Measurements from ENCODE around the gene ATP13A3. TPM values are rescaled to one million over a fixed set of nuclear protein-coding genes. Genes with fewer than 3 reads are reported as not detected.
A peak's percentile ranks its signal among the peaks of the same experiment; 100 is the strongest.
"Not testable (repeated sequence)": the region's sequence is repeated elsewhere in the genome, so short reads cannot be mapped to it uniquely, and the experiment has no call there.

The ATP13A3 gene
- total RNA-seq, result 88.6 and 125 TPM in 2 replicates

DNA sequence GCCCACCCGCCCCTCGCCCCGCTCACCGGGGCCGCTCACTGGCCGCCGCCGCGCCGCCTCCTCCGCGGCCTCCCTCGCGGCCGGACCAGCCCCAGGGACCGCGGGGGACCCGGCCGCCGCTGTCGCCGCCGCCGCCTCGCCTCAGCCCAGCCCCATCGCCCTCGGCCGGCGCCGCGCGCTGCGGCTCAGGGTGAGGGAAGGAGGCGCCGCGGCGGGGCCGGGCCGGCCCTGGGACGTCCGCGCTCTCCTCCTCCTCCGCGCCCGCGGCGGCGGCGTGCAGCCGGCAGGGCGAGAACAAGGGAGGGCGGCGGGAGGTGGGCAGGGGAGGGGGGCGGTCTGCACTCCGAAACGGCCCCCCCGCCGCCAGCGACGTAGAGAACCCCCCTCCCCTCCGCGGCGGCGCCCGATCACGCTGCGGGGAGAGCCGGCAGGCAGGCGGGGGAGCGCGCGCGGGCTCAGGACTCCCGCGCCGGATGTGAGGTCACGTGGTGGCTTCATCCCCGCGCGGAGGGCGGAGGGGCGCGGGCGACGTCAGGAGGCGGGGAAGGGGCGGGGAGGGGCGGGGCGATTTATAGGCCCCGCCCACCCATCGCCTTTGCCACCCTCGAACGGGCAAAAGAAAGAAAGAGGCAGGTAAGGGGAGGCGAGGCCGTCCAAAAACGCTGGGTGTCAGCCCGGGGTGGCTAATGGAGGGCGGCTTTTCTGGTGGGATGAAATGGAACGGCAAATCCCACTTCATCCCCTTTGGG is at the start of gene ATP13A3:
Gene ATP13A3 (minus strand): TSS at position 463 of the 749 bp plus-strand sequence. CDS start 24,812 bp downstream, outside the sequence.
- DNase-seq (ENCODE audit: low read depth in 2 of 2), result peak; percentile 64 to 91

DNA sequence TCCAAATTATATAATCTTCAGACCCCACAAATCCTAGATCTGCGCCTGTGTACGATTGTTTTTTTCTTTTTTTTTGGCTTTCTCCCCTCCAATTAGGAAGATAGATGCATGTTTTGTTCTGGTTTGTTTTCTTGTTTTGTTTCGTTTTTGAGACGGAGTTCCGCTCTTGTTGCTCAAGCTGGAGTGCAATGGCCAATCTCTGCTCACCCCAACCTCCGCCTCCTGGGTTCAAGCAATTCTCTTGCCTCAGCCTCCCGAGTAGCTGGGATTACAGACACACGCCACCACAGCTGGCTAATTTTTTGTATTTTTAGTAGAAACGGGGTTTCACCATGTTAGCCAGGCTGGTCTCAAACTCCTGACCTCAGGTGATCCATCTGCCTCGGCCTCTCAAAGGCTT is 48.4 kb upstream of the ATP13A3 start:
- DNase-seq (ENCODE audit: low read depth in 2 of 2), result not testable (repeated sequence)

DNA sequence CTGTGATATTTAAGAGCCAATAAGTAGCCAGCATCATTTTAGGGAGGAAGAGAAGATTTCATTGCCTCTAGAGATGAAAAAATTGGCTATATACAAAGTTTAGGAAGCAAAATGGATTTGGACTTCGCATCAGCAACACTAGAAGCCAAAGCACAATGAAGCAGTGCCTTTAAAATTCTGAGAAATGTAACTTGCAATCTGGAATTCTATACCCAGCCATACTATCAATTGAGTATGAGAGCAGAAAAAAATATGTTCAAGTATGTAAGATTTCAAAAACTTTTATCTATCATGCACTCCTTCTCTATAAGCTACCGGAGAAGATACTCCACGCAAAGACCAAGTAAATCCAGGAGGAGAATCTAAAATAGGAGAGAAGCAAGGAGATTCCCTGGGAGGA is 47.4 kb upstream of the ATP13A3 start:
- DNase-seq (ENCODE audit: low read depth in 2 of 2), result no peak

DNA sequence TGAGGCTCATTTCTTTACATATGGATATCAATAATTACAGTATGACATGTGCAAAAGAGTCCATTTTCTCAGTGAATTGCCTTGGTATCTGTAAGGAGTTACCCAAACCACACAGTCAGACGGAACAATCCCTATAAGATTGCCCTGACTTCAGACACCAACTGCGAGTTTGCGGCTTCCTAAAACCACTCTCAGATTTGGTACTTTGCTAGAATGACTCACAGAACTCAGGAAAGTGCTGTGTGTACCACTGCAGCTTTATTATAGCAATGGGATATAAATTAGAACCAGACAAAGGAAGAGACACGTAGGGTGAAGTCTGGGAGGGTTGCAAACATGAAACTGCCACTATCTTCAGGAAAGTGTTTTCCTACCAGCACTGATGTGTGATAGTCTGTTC is 45.8 kb upstream of the ATP13A3 start:
- no peak for DNase-seq (ENCODE audit: low read depth in 2 of 2)

DNA sequence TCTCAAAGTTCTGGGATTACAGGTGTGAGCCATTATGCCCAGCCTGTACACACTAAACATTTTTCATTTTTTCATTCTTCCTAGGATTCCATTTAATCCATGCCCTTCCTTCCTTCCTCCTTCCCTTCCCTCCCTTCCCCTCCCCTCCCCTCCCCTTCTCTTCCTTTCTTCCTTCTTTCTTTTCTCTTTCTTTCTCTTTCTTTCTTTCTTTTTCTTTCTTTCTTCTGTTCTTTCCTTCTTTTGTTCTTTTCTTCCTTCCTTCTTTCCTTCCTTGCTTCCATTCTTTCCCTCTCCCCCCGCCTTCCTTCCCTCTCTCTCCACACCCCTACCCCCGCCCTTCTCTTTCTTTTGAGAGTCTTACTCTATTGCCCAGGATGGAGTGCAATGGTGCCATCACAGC is 40.9 kb upstream of the ATP13A3 start:
- no peak for DNase-seq (ENCODE audit: low read depth in 2 of 2)

DNA sequence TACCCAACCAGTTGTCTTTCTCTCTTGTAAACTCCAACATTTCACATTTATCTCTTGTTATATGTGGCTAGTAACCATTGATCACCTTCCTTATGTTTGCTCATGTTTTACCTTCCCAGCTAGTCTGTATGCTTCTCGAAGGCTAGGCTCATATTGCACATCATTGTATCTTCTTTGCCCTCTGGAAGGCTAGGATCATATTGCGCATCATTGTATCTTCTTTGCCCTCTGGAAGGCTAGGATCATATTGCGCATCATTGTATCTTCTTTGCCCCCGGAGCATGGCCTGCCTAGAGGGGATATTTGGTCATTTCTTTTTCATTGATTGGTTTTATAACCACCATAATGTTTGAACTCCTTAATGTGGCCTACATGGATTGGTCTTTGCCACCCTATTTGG is 39.4 kb upstream of the ATP13A3 start:
- no peak for DNase-seq (ENCODE audit: low read depth in 2 of 2)

DNA sequence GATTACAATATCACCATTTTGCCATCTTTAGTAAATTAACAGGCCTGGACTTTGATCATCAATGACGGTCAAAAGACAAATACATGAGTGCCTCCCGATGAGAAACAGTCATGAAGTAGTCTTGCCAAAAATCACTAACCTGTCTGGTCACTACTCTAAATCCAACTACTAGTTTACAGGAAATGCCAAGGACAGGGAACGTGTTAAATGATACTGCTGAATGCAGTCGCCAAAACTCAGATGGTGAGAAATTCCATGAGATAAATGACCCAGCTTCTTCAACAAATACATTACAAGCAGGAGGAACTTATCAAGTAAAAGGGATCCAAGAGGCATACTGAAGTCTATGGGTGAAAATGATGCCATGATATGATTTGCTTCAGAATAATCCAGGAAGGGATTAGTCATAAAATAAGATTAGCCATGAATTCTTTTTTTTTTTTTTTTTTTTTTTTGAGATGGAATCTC is 35.8 kb upstream of the ATP13A3 start:
- DNase-seq (ENCODE audit: low read depth in 2 of 2), result peak in 1 of 2 donors; percentile 37

DNA sequence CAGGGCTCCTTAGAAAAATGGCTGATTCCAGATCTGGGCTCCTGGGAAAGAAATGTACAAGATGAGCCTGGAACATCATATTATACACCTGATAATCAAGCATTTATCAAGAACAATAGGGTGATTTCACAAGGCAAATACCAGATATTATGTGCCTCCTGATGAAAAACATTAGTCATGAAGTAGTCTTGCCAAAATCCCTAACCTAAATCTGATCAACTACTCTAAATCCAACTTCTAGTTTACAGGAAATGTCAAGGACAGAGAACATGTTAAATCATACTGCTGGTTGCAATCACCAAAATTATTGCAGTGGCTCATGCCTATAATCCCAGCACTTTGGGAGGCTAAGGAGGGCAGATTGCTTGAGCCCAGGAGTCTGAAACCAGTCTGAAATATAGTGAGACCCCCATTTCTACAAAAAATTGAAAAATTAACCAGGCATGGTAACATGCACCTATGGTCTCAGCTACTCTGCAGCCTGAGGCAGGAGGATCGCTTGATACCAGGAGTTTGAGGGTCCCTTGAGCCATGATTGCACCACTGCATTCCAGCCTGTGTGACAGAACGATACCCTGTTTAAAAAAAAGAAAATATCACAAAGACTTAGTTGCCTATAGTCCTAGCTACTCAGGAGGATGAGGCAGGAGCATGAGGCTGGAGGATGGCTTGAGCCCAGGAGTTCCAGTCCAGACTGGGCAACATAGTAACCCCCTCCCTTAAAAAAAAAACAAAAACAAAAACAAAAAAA is 34.9 kb upstream of the ATP13A3 start:
- peak; percentile 30 to 74 for DNase-seq (ENCODE audit: low read depth in 2 of 2)

DNA sequence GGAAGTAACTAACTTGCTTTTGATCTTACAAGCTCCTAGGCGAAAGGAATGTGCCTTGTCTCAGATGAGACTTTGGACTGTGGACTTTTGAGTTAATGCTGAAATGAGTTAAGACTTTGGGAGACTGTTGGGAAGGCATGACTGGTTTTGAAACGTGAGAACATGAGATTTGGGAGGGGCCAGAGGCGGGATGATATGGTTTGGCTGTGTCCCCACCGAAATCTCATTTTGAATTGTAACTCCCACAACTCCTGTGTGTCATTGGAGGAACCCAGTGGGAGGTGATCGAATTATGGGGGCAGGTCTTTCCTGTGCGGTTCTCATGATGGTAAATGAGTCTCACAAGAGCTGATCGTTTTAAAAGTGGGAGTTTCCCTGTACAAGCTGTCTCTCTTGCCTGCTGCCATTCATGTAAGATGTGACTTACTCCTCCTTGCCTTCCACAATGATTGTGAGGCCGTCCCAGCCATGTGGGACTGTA is 33.9 kb upstream of the ATP13A3 start:
- not testable (repeated sequence) for DNase-seq (ENCODE audit: low read depth in 2 of 2)

DNA sequence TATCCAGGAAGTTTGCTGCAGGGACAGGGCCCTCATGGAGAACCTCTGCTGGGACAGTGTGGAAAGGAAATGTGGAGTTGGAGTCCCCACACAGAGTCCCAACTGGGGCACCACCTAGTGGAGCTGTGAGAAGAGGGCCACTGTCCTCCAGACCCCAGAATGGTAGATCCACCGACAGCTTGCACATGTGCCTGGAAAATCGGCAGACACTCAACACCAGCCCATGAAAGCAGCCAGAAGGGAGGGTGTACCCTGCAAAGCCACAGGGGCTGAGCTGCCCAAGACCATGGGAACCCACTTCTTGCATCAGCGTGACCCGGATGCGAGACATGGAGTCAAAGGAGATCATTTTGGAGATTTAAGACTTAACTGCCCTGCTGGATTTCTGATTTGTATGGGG is 33.4 kb upstream of the ATP13A3 start:
- not testable (repeated sequence) for DNase-seq (ENCODE audit: low read depth in 2 of 2)

DNA sequence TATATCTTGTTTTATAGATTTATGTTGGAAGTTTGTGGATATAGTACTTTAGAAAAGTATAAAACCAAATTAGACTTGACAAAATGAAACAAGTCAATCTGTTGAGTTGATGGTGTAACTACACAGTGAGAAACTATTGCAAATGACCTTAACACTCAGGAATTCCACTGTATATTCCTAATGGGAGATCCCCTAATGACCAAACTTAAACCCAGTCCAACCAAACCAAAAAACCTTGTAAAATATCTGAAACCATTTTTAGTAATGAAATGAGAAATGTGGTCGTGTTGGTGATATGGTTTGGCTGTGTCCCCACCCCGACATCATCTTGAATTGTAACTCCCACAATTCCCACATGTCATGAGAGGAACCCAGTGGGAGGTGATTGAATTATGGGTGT is 31.9 kb upstream of the ATP13A3 start:
- no peak for DNase-seq (ENCODE audit: low read depth in 2 of 2)

DNA sequence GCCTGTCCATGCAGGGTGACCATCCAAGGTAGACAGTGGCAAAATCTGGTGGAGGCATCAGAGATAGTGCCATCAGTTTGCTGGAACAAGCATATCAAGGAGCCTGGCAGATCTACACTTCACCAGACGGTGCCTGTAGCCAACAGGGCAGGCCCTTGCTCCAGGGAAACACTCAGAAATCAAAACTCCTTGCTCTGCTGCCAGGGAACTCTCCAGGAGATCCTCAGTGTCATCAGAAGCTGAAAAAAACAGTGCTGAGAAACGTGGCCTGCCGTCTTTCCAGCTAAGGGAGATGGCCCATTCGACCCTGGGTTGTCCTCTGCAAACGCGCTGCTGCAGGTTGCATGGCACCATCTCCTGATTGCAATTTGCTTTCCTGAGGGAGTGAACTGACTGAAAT is 30.5 kb upstream of the ATP13A3 start:
- no peak for DNase-seq (ENCODE audit: low read depth in 2 of 2)

DNA sequence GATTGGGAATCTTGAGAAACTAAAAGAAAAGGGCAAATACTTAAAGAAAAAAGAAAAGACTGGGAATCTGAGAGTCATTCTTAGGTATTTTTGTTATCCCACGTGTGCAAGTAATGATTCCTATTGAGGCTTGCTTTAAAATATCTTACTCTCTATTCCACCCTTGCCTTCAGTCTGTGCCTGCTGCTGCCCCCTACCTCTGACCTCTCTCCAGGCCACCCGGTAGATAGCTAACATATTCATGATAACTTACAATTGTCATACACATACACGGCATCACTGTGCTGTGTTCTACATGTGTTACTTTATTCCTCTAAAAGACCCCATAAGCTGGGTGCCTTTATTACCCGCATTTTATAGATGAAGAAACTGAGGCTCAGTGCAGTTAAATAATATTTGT is 27.8 kb upstream of the ATP13A3 start:
- no peak for DNase-seq (ENCODE audit: low read depth in 2 of 2)

DNA sequence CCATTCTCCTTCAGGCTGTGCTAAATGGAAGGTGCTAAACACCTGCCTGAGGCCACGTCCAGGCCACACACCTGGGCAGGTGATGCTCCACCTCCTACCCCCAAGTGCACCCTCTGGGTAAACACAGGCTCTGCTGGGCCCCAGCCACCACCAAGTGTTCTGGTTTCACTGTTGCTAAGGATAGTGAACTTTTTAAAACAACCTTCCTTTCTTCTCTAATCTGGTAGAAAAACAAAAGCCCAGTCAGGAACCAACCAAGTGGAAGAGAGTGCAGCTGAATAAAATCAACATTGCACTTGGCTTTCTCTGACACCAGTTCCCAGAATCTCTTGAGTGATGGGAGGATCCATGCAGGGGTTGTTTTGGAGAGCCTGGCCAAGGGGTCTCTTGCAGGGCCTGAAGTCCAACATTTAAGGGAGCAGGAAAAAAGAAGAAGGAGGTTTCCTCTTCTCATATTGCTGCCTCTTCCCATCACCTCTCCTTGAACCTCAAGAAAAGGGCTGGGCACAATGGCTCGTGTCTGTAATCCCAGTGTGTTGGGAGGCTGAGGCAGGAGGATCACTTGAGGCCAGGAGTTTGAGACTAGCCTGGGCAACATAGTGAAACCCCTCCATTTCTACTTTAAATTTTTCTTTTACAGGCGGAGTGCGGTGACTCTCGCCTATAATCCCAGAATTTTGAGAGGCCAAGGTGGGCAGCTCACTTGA is 26.2 kb upstream of the ATP13A3 start:
- DNase-seq (ENCODE audit: low read depth in 2 of 2), result no peak

DNA sequence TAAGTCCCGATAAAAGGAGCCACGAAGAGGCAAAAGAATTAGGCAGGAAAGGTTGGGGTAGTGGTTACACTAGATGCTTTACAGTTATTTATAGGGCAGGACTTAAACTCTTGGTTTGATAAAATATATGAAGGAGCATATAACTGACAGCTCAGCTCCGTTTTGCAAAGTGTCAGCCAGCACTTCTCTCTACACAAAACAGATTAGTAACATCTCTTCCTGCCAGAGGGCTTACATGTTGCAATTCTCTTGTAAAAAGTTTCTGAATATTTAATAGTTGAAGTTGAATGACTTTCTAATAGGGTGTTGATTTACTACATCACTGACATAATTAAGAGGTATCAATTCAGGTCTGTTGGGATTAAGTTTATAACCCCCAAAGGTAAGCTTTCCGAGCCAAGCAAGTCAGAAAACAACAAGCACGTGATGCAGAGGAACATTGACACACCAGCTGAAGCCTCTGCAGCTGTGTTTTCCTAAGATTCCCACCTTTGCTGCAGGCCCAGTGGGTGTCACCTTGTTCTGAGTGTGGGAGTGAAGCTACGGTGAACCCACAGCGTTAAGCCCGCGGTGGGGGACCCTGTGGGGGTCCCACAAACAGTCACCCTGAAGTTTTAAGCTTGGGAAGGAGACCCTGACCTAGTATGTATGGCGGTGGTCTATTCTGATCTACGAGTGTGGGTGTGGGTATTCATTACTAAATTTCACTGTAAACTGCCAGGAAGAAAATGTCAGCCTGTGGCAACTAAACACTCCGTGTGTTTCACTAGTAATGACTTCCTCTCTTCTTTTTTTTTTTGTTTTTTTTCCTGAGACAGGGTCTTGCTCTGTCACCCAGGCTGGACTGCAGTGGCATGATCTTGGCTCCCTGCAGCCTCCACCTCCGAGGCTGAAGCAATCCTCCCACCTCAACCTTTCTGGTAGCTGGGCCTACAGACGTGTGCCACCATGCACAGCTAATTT is 22.0 kb upstream of the ATP13A3 start:
- DNase-seq (ENCODE audit: low read depth in 2 of 2), result no peak

DNA sequence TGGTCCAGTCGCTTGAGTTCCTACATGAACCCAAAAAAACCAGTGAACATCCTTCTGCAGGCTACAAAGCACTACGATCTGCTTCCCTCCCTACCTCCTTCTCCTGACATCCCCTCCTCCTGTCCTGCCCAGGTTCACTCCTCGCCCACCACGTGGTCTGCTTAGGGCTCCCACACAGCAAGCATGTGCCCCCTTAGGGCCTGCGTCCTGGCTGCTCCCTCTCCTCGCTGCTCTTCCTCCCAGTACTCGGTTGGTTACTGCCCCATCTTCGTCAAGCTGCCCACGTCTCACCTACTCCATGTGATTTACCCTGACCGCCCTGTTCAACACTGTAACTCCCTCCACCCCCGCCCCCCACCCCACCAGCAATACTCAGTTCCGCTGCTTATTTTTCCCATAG is 20.8 kb upstream of the ATP13A3 start:
- no peak for DNase-seq (ENCODE audit: low read depth in 2 of 2)

DNA sequence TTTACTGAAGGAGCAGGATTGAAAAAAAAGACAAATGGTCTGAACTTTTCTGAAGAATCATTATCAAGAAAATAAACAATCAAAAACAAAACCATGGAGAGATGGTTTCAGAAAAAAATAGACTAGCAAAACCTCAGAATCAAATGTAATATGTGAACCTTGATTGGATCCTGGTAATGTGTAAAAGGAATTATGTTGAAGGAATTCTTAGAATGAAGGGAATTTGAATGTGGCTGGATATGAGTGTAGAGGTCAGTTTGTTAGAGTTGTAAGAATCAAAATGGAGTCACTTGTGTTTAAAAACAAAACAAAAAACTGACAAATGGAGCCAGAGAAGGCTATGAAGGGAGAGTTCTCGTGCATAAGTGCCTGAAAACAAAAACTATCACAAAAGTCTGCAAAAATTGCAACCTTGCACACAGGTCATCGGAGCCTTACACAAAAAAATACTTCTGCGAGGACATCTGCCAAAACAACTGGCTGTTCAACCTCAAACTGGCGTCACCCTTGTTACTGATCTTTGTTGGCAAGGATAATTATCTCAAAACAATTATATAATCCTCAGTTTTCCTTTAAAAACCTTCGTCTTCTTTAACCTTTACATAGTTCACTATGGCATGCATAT is 19.1 kb upstream of the ATP13A3 start:
- DNase-seq (ENCODE audit: low read depth in 2 of 2), result no peak

DNA sequence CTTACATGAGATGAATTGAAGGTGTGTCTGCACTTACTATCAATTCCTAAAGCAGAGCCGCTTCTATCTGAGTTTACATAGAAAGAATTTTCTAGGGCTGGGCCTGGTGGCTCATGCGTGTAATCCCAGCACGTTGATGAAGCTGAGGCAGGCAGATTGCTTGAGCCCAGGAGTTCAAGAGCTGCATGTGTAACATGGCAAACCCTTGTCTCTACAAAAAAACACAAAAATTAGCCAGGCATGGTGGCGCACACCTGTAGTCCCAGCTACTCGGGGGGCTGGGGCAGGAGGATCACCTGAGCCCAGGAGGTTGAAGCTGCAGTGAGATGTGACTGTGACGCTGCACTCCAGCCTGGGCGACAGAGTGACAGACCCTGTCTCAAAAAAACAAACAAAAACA is 18.1 kb upstream of the ATP13A3 start:
- DNase-seq (ENCODE audit: low read depth in 2 of 2), result no peak

DNA sequence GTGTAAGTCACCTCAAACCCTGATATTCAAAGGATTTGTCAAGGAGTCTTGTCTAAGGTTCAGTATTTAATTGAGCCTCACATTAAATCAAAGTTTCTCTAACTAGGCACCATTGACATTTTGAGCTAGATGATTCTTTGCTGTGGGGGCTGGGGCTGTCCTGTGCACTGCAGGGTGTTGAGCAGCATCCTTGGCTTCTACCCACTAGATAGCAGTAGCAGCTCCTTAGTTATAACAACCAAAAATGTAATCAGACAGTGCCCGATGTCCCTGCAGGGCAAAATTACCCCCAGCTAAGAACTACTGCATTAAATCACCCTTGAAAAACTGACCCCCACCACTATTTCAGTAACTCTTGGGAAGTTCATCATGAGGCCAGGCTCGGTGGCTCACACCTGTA is 17.3 kb upstream of the ATP13A3 start:
- no peak for DNase-seq (ENCODE audit: low read depth in 2 of 2)

DNA sequence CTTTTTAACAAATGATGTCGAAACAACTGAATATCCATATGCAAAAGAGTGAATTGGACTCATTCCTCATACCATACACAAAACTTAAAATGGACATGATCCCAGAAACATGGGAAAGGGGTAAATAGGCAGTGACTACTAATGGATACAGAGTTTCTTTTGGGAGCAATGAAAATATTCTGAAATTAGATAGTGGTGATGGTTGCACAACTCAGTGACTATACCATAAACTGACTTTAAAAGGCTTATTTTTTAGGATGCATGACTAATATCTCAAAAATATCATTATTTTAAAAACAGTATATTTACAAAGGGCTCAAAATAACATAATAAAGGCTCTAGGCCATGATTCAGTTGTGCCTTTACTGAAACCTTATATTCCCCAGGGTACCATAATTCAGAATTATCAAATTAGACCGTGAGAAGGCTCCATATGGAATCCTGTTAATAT is 16.3 kb upstream of the ATP13A3 start:
- no peak for DNase-seq (ENCODE audit: low read depth in 2 of 2)

All from dermis microvascular lymphatic vessel endothelial cell (primary cell).